ENCODE data around the gene ITSN1.

DNA sequence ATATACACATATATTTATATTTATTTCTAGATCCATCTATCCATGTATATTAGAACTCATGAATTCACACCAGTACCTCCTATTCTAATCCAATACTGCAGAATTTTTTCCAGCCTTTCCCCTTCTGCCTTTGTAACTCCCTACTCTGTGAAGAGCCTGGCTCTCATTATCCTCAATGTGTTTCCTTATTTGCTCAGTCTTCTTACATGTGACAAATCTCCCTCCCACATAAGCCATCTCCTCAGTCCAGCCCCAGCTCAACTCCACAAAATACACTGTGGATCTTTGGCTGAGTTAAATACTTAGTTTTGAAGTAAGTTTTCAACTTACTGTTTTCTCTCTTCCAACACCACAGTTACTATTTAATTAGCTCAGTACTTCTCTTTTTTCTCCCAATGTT is 227.6 kb downstream of the ITSN1 start:
- TF ChIP-seq, protein P1, sequence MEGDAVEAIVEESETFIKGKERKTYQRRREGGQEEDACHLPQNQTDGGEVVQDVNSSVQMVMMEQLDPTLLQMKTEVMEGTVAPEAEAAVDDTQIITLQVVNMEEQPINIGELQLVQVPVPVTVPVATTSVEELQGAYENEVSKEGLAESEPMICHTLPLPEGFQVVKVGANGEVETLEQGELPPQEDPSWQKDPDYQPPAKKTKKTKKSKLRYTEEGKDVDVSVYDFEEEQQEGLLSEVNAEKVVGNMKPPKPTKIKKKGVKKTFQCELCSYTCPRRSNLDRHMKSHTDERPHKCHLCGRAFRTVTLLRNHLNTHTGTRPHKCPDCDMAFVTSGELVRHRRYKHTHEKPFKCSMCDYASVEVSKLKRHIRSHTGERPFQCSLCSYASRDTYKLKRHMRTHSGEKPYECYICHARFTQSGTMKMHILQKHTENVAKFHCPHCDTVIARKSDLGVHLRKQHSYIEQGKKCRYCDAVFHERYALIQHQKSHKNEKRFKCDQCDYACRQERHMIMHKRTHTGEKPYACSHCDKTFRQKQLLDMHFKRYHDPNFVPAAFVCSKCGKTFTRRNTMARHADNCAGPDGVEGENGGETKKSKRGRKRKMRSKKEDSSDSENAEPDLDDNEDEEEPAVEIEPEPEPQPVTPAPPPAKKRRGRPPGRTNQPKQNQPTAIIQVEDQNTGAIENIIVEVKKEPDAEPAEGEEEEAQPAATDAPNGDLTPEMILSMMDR (IDR thresholded peaks at IDR 0.05), result no peak
- no peak for TF ChIP-seq ZFX (IDR thresholded peaks at IDR 0.05; ENCODE audit: borderline replicate concordance)
